ENCODE results near the gene MDH2. TPM values are rescaled to one million over a fixed set of nuclear protein-coding genes. Genes with fewer than 3 reads are reported as not detected.

The MDH2 gene
- total and polyA plus RNA-seq, 8 donors = 138 to 180 (median 156) TPM

- no peak overlapping the region for H3K4me3 ChIP-seq
- H3K27ac ChIP-seq = no peak overlapping the region
- peaks cover 0 to 12% of the 10 kb centered on the region in 2 donors for H3K4me1 ChIP-seq
- no peaks in the 10 kb centered on the region for H3K27me3 ChIP-seq
- TF ChIP-seq CTCF (IDR thresholded peaks at IDR 0.05) = no peak
- peaks cover 0 to 4% of the 10 kb centered on the region in 2 donors for H3K36me3 ChIP-seq
- ATAC-seq = no peak
- intact Hi-C loops (cut with DNase I) = no loop called here
- no peak for DNase-seq
- H3K9me3 ChIP-seq = peaks cover 0 to 13% of the 10 kb centered on the region in 2 donors
These were observed 24.6 kb downstream of the MDH2 start for GRCh38 chr7:76072243-76073148.

GRCh38 chr7:76073335-76073990 is 25.6 kb downstream of the MDH2 start:
- H3K27ac ChIP-seq = no peak overlapping the region
- DNase-seq (no peak), ATAC-seq (no peak)
- no peak overlapping the region for H3K4me3 ChIP-seq
- intact Hi-C loops (cut with DNase I) = no loop called here
- peaks cover 0 to 12% of the 10 kb centered on the region in 2 donors for H3K4me1 ChIP-seq
- peaks cover 0 to 13% of the 10 kb centered on the region in 2 donors for H3K9me3 ChIP-seq
- TF ChIP-seq CTCF (IDR thresholded peaks at IDR 0.05) = no peak
- H3K36me3 ChIP-seq = no peaks in the 10 kb centered on the region
- no peaks in the 10 kb centered on the region for H3K27me3 ChIP-seq

GRCh38 chr7:76074306-76074971 is 26.5 kb downstream of the MDH2 start:
- intact Hi-C loops (cut with DNase I) = no loop called here
- no peak for TF ChIP-seq CTCF (IDR thresholded peaks at IDR 0.05)

GRCh38 chr7:76074972-76075370 is 27.1 kb downstream of the MDH2 start:
- Histone ChIP-seq H3K27ac (no peak overlapping the region), H3K4me3 (no peak overlapping the region), H3K9me3 (peaks cover 0 to 13% of the 10 kb centered on the region in 2 donors), H3K36me3 (no peaks in the 10 kb centered on the region), H3K4me1 (peaks cover 0 to under 1% of the 10 kb centered on the region in 2 donors), H3K27me3 (no peaks in the 10 kb centered on the region)
- ATAC-seq = no peak
- no peak for TF ChIP-seq CTCF (IDR thresholded peaks at IDR 0.05)
- no peak for DNase-seq
- intact Hi-C loops (cut with DNase I) = no loop called here

More at GRCh38 chr7:76074306-76074971, 26.5 kb downstream of the MDH2 start:
- peaks cover 0 to 6% of the 10 kb centered on the region in 2 donors for H3K4me1 ChIP-seq
- ATAC-seq (no peak), DNase-seq (no peak)
- H3K27ac ChIP-seq = no peak overlapping the region
- no peak overlapping the region for H3K4me3 ChIP-seq
- no peaks in the 10 kb centered on the region for H3K27me3 ChIP-seq
- H3K36me3 ChIP-seq = no peaks in the 10 kb centered on the region
- H3K9me3 ChIP-seq = peaks cover 0 to 13% of the 10 kb centered on the region in 2 donors

All from left lung (tissue), 10 donors.